ENCODE data around the gene ARMC9. TPM values are rescaled to one million over a fixed set of nuclear protein-coding genes. Genes with fewer than 3 reads are reported as not detected.
A peak's percentile ranks its signal among the peaks of the same experiment; 100 is the strongest.
"Not testable (repeated sequence)": the region's sequence is repeated elsewhere in the genome, so short reads cannot be mapped to it uniquely, and the experiment has no call there.

Gene ARMC9
- total RNA-seq, 1 donor from 2014 or later = 0.89 TPM

DNA sequence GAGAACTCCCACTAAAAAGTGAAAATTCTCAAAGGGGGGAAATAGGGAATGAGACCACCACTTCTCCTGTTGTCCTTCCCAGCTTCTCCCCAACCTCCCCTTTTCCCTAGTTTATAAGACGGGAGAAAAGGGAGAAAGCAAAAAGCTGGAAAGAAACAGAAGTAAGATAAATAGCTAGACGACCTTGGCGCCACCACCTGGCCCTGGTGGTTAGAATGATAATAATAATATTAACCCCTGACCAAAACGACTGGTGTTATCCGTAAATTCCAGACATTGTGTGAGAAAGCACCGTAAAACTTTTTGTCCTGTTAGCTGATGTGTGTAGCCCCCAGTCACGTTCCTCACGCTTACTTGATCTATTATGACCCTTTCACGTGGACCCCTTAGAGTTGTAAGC, 209.9 kb downstream of the ARMC9 start:
- ATAC-seq (ENCODE audit: poor library complexity); intact Hi-C loops (cut with DNase I); DNase-seq: not testable (repeated sequence)

DNA sequence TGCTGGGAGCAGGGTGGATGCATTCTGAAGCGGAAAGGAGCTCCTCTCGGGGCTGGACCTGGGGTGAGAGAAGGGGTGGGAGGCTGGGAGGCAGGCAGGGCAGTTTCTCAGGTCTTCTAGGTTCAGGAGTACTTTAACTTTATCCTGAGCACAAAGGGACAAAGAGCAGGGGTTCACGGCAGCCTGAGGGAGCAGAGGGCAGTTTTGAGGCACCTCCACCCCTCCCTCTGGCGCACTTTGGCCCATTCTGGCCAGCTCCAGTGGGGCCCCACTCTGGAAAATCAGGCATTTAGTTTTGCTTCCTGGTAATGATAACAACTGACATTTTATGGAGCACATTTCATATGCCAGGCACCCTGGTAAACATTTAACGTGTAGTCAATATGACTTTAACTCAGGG, 211.3 kb downstream of the ARMC9 start:
- intact Hi-C loops (cut with DNase I) = loop anchor here (5.0 kb wide), 2 partner anchors 182 to 307 kb away; no protein-coding TSS in a partner anchor
- DNase-seq (no peak), ATAC-seq (ENCODE audit: poor library complexity) (no peak)

- intact Hi-C loops (cut with DNase I) = loop anchor here (5.0 kb wide), 2 partner anchors 183 to 308 kb away; no protein-coding TSS in a partner anchor
- ATAC-seq (ENCODE audit: poor library complexity) (no peak), DNase-seq (no peak)
Observed at GRCh38 chr2:231410293-231411004, 212.0 kb downstream of the ARMC9 start.

GRCh38 chr2:231411237-231411636, 212.8 kb downstream of the ARMC9 start:
- DNase-seq (no peak), ATAC-seq (ENCODE audit: poor library complexity) (no peak)
- intact Hi-C loops (cut with DNase I) = loop anchor here (5.0 kb wide), 2 partner anchors 184 to 309 kb away; no protein-coding TSS in a partner anchor

GRCh38 chr2:231411831-231412617, 213.6 kb downstream of the ARMC9 start:
- intact Hi-C loops (cut with DNase I) = loop anchor here (5.0 kb wide), 2 partner anchors 185 to 310 kb away; no protein-coding TSS in a partner anchor
- peak; percentile 90 for DNase-seq
- ATAC-seq (ENCODE audit: poor library complexity) = peak; percentile 99

DNA sequence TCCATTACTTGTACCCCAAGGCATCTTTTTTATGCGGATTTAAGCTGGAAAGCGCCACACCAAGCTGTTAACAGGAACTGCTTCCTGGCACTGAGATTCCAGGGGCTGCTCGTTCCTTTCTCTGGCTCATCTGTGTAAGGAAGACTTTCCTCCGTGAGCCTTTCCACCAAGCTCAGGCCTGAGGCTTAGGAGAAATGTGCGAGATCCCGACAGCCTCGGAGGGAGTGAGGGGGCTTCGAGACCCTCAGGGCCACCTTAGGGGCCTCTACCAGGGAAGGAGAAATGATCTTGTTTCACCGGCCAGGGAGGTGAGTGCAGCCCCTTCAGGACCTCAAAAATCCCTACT, 214.2 kb downstream of the ARMC9 start:
- intact Hi-C loops (cut with DNase I) = loop anchor here (5.0 kb wide), 2 partner anchors 185 to 310 kb away; no protein-coding TSS in a partner anchor
- peak; percentile 6 for ATAC-seq (ENCODE audit: poor library complexity)
- DNase-seq = no peak

- ATAC-seq (ENCODE audit: poor library complexity) (no peak), DNase-seq (no peak)
- intact Hi-C loops (cut with DNase I) = loop anchor here (5.0 kb wide), 2 partner anchors 186 to 311 kb away; no protein-coding TSS in a partner anchor
Observed at GRCh38 chr2:231413456-231413855, 215.0 kb downstream of the ARMC9 start.

DNA sequence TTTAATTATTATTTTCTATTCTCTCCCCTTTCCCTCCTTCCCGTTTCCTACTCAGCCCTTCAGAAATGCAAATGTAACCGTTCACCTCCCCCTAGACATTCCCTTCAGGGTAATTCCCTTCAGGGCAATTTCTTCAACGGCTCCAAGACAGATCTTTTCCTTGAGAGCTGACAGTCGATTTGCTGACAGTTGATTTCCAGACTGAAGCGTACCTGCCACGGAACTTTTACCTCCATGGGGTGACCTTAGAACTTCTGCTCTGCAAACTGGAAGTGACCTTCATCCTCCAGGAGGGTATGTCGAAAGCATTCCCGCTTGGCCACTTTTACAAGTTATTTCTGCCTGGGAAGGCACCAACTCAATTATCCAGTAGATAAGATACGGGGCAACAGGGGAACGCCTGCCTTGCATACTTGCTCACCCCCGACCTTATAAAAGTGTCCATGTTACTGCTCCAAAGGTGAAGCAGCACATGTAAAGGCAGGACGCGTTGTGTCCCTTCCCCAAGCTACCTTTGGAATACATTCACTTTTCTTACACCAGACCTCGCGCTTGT, 215.6 kb downstream of the ARMC9 start:
- no peak for ATAC-seq (ENCODE audit: poor library complexity)
- DNase-seq = no peak
- intact Hi-C loops (cut with DNase I) = loop anchor here (5.0 kb wide), 2 partner anchors 187 to 312 kb away; no protein-coding TSS in a partner anchor

DNA sequence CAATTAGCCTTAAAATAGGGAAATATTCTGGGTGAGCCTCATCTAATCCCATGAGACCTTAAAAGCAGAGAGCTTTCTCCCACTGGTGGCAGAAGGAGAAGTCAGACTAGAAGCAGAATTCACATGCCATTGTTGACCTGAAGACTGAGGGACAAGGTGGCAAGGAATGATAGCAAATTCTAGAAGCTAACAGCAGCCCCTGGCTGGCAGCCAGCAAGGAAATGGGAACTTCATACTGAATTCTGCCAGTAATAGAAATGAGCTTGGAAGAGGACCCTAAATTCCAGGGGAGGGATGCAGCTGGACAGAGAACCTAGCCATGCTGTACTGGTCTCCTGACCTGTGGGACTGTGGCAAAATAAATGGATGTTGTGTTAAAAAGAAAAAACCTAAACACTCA, 216.6 kb downstream of the ARMC9 start:
- DNase-seq (no peak), ATAC-seq (ENCODE audit: poor library complexity) (no peak)
- intact Hi-C loops (cut with DNase I) = loop anchor here (5.0 kb wide), 1 partner anchor 173 kb away; no protein-coding TSS in a partner anchor

GRCh38 chr2:231418820-231419640, 220.6 kb downstream of the ARMC9 start:
- no peak for ATAC-seq (ENCODE audit: poor library complexity)
- DNase-seq = no peak
- intact Hi-C loops (cut with DNase I) = loop anchor here (5.0 kb wide), 1 partner anchor 177 kb away; no protein-coding TSS in a partner anchor

DNA sequence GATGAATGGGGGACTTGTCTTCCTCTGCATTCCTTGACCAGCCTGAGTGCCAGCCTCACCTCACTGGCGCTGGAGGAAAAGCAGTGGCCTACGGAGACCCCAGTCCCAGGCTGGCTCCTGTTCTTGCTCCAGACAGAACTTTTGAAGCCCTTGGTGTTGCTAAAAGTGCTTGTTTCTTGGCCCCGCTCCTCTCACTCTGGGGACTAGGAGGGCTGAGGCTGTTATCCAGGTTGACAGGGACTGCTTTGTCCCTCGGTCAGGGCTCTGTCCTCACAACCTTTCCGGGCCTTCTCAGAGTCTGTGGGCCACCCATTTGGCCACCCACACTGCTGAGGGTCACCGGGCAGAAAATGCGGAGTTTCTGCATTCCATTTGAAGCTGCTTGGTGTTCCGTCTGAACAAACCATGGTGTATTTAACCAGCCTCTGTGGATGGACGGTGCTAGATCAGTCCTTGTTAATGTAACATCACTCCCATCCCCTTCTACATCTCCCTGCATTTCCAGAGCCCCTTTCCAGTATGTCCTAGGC, 222.7 kb downstream of the ARMC9 start:
- intact Hi-C loops (cut with DNase I) = no loop called here
- DNase-seq (no peak), ATAC-seq (ENCODE audit: poor library complexity) (no peak)

- no peak for DNase-seq
- no peak for ATAC-seq (ENCODE audit: poor library complexity)
- intact Hi-C loops (cut with DNase I) = no loop called here
Observed at GRCh38 chr2:231422056-231422455, 223.6 kb downstream of the ARMC9 start.

DNA sequence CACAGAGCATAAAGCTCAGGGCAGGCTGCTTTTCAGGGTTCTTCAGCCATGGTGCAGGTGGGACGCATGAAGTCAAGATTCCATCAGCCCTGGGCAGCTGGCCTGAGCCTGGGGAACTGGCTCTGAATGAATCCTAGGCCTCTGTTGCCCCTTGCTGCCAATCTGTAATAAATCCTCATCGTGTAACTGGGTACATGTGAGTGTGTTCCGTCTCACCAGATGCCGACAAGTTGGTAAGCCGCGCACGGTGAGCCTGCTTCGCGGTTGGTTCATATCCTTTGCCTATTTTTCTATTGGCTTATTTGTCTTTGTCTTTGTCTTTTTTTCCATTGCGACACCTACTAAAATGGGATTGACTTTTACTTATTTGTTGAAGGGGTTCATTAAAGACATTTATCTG, 224.7 kb downstream of the ARMC9 start:
- intact Hi-C loops (cut with DNase I) = no loop called here
- no peak for DNase-seq
- ATAC-seq (ENCODE audit: poor library complexity) = no peak

Small RNA genes within 50 kb of the gene (microRNA-seq; reads per million reads assigned to microRNA genes)
- not detected for gene MIR4777

Other genes with a start within 250 kb of the ARMC9 start
- gene SPATA3, start 202.5 kb upstream of the ARMC9 start, total RNA-seq = not detected
- gene C2orf72, start 161.1 kb upstream of the ARMC9 start, total RNA-seq = 0.05 TPM
- gene PSMD1, start 141.8 kb upstream of the ARMC9 start, total RNA-seq = 81.0 TPM
- gene HTR2B, start 73.6 kb upstream of the ARMC9 start, total RNA-seq = 0.24 TPM
- gene B3GNT7, start 197.1 kb downstream of the ARMC9 start, total RNA-seq = 7.7 TPM

All from Right ventricle myocardium superior (tissue), 1 donor.